SKM-1 treated with dmso at 0.1 percent for 144 hours (cell line): ENCODE data around the gene LMOD1.
A peak's percentile ranks its signal among the peaks of the same experiment; 100 is the strongest.
"Not testable (repeated sequence)": the region's sequence is repeated elsewhere in the genome, so short reads cannot be mapped to it uniquely, and the experiment has no call there.

Experiments
- DNase-seq: peaks from one replicate; lab custom pipeline; 2025; ENCODE audit not compliant: unreplicated experiment; lab: John Stamatoyannopoulos, UW

LMOD1 gene

GRCh38 chr1:201917362-201918033 is 28.9 kb downstream of the LMOD1 start:
- DNase-seq, result no peak

- no peak for DNase-seq
Observed at GRCh38 chr1:201916649-201917249, 29.6 kb downstream of the LMOD1 start.

DNA sequence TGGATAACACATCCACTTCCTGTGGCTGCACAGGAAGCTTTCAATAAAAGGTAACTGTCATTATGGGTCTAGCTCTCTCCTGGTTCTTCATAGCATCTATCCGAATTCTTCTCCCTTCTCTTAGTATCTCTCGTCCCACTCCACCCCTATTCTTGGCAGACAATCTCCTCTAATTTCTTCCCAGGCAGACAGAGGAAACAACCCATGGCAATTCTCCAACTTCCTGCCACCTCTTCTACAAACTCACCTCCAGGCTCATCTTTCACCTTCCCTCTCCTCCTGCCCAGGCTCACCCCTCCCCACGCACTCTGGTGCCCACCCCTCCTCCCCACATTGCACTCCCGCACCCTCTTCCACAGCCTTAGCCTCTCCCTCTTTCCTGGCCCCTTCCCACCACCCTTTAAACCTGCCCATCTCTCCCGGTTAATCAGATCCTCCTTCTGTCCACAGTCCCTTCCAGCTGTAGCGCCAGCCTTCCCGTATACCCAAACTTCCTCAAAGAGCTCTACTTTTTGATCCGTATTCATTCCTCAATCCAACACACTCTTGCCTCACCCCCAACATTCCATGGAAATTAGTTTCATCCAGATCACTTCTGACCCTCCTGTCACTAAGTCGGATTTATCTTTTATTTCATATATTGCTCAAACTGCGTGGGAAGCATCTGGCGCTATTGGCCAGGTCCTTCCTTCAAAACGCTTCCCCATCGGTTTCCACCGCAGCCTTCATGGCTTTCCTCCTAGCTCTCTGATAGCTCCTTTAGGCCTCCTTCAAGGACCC is 31.7 kb downstream of the LMOD1 start:
- DNase-seq, result no peak

DNA sequence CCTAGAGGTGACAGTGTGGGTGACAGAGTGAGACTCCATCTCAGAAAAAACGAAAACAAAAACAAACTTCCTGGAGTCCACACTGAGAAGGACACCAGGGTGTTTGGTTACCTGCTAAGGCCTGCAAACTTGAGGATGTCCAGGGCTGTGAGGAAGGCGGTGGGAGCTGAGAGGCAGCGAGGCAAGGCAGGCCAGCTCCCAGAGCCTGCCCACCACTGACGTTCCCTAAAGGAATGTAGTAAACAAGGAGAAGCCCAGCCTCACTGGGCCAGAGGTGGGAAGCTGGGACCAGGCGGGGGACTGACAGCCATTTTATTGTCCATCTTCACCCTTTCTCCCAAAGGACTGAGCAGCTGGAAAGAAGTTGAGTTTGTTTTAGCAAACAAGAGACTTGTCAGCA is 33.5 kb downstream of the LMOD1 start:
- no peak for DNase-seq

GRCh38 chr1:201911826-201912571 is 34.3 kb downstream of the LMOD1 start:
- DNase-seq, result no peak

DNA sequence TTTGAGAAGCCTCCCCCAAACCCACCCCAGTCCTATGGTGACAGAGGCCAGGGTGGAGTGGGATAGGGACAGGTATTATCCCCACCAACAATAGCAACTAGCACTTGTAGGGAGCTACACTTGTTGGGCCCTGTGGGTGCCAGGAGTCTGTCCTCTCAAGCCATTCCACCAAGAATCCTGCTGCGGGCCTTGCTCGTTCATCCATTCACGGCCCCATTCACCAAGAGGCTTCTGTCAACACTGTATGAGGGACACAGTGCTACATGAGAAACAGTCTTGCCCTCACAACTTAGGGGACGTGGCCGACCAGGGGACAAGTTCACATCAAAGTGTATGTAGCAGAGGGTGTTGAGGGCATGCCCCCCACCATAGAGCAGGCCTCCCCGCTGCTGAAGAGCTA is 38.7 kb downstream of the LMOD1 start:
- DNase-seq, result no peak

DNA sequence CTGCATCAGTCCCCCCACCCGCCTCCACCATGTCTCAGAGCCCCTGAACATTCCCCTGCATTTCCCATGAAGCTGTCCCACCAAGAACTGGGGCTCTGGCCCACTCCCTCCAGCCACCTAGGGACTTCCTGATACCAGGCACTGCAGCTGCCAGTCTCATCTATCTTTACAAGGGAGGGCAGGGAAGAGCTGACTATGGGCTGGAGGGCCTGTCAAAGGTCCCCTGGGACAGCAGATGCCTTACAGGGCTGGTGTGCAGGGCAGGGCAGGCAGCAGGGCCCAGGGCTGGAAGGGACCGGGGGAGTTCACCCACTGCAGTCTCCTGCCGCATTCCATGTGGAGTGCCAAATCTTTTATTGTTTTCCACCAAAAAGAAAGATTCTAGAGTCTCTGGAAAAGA is 40.0 kb downstream of the LMOD1 start:
- DNase-seq, result no peak

GRCh38 chr1:201905234-201905890 is 41.0 kb downstream of the LMOD1 start:
- no peak for DNase-seq

- no peak for DNase-seq
Observed at GRCh38 chr1:201904579-201904978, 41.8 kb downstream of the LMOD1 start.

DNA sequence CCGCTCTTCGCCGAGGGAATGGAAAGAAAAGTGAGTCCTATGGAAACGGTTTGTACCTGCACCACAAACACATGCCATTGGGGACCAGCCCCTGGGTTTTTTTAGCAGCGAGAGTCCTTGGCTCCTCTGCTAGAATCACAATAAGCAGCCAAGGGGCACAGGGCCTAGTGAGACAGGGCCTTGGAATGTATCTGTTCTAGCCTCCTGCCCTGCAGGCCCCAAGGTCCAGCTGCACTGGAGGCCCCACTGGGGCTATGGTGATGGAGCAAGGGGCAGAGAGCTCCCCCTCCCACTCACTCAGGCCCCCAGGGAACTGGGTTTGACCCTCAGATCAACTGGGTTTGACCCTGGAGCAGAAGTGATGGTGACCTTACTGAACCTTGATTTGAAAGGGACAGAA is 43.2 kb downstream of the LMOD1 start:
- DNase-seq, result no peak

- DNase-seq, result no peak
Observed at GRCh38 chr1:201902198-201902597, 44.1 kb downstream of the LMOD1 start.

- not testable (repeated sequence) for DNase-seq
Observed at GRCh38 chr1:201901036-201901435, 45.3 kb downstream of the LMOD1 start.

- no peak for DNase-seq
Observed at GRCh38 chr1:201900476-201900875, 45.9 kb downstream of the LMOD1 start.

DNA sequence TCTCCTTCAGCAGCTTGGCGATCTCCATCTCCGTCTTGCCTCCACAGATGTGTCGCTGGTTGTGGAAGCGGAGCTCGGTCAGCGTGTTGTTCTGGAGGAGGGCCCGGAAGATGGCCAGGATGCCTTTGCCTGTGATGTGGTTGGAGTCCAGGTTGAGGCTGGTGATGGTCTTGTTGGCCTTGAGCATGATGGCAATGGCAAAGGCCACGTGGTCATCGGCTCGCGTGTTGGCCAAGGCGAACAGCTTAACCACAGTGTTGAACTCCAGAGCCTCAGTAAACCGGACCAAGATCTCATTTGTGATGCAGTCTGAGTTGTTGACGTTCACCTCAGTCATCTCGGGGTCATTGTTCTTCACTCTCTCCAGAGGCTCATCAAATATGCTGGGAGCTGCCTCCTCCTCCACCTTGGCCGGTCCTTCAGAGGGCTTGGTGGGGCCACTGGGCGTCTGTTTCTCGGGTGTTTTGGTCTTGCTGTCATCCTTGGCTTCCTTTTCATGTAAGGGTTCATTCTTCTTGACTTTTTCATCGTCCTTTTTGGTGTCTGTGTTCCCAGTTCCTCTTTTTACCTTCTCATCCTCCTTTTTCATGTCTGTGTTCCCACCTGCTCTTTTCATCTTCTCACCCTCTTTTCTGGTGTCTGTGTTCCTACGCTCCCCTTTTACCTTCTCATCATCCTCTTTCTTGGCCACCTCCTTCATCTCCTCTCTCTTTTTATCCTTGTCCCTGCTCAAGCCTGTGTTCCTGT is 46.5 kb downstream of the LMOD1 start:
- no peak for DNase-seq

DNA sequence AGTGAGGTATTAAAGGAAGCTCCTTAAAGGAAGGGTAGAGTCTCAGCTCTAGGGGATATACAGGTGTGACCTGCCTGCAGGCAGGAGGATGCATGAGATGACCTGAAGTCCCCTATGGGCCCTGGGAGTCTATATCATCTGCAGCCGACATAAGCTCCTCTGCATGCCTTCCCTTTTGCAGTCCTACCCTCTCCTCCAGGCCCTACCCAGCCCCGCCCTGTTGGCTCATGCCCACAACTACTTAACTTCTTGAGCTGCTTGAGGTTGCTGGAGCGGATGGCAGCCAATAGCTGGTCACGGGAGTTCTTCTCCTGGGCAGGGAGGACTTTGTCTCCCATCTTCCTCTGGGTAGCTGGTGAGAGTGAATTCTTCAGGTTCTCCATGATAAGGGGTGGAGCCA is 47.4 kb downstream of the LMOD1 start:
- DNase-seq, result no peak

- no peak for DNase-seq
Observed at GRCh38 chr1:201898240-201898894, 48.0 kb downstream of the LMOD1 start.

GRCh38 chr1:201896951-201897391 is 49.4 kb downstream of the LMOD1 start:
- no peak for DNase-seq

GRCh38 chr1:201895913-201896807 is 50.2 kb downstream of the LMOD1 start:
- DNase-seq, result peak; percentile 90
